GM21423 (cell line): ENCODE data around the gene ZNF497.
"Not testable (repeated sequence)": the region's sequence is repeated elsewhere in the genome, so short reads cannot be mapped to it uniquely, and the experiment has no call there.

Source experiments
- ATAC-seq: cut with Tn5 transposase; IDR thresholded peaks from one replicate; pipeline ENCODE4 v1.9.1; 2021; ENCODE audit warnings: mild to moderate bottlenecking, moderate library complexity; ENCODE audit not compliant: unreplicated experiment

The ZNF497 gene

DNA sequence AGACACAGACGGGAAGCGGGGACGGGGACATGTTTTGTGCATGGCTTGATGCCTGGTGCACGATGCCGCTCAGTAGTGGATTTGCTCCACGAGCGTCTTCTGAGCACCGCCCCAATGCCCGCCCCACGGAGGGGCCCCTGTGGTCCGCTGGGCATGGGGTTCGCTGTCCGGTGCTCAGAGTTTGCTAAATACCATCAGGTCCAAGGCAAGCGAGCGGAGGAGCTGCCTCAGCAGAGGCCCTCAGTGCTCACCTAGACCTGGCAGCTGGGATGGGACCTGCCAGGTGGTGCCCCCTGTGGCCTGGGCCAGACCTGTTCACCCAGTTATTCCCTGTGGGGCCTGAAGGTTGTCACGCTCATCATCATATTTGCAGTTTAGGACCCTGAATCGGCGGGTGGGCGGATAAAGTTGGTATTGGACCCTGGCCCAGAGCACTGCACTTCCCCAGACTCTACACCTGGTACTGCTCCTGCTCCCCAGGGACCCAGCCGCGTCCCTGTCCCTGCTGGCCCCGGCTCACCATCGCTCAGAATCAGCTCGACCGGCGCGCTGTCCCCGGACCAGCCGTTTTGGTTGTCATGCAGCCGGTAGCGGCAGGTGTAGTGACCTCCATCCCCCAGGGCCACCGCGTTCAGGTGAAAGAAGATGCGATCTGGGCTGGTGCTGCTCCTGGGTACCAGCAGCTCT, 11.5 kb downstream of the ZNF497 start:
- no peak for ATAC-seq

DNA sequence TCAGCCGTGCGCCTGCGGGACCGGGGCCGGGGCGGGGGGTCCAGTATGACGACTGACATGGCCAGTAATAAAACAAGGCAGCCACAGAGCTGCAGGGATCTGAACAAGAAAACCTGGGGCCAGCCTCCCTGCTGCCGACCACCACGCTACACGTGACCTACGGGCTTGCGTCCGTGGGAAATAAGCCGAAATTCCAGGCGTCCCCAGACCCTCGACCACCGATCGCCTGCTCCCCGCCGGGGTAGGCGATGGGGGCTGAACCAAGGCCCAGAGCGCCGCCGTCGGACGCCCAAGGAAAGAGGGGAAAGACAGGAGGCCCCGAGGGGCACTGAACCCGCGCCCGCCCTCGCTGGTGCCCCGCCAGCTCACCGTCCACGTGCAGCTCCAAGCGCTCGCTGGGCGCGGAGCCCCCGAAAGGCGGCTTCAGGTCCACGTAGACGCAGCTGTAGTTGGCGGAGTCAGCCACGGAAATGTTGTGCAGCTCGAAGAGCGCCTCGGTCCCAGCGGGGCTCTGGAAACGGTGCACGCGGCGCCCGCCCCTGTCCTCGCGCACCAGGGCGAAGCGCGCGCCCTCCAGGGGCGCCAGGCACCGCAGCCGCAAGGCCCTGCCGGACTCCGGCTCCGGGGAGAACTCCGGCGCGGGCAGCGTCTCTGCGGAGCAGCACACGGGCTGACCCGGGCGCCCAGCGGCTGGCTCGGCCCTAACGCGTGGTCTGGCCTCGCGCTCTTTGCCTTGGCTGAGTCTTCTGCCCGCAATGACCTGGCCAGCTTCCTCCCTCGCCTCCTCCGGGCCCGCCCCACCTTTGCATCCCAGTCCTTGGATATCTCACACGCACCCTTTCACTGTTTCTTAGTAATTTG, 12.3 kb downstream of the ZNF497 start:
- ATAC-seq = no peak

DNA sequence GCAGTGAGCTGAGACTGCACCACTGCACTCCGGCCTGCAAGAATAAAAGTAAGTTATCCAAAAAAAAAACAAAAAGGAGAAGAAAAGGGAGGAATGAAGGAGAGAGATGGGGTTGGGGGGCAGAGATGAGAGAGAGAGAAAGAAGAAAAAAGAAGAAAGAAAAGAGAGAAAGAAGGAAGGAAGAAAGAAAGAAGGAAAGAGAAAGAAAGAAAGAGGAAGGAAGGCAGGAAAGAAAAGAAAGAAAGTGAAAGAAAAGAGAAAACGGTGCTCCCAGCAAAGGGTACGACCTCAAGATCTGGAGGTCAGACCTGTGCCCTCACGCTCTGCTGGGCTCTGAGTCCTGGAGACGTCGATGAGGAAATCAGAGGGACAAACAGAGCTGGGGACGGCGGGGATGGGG, 13.0 kb downstream of the ZNF497 start:
- ATAC-seq = no peak

DNA sequence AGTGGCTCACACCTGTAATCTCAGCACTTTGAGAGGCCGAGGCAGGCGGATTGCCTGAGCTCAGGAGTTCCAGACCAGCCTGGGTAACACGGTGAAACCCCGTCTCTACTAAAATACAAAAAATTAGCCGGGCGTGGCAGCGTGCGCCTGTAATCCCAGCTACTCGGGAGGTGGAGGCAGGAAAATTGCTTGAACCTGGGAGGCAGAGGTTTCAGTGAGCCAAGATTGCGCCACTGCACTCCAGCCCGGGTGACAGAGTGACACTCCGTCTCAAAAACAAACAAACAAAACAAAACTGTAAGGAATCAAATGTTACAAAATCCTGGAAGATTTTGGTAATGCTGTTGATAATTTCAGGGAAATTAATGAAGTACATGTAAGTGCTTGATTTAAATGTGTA, 14.5 kb downstream of the ZNF497 start:
- ATAC-seq = not testable (repeated sequence)

DNA sequence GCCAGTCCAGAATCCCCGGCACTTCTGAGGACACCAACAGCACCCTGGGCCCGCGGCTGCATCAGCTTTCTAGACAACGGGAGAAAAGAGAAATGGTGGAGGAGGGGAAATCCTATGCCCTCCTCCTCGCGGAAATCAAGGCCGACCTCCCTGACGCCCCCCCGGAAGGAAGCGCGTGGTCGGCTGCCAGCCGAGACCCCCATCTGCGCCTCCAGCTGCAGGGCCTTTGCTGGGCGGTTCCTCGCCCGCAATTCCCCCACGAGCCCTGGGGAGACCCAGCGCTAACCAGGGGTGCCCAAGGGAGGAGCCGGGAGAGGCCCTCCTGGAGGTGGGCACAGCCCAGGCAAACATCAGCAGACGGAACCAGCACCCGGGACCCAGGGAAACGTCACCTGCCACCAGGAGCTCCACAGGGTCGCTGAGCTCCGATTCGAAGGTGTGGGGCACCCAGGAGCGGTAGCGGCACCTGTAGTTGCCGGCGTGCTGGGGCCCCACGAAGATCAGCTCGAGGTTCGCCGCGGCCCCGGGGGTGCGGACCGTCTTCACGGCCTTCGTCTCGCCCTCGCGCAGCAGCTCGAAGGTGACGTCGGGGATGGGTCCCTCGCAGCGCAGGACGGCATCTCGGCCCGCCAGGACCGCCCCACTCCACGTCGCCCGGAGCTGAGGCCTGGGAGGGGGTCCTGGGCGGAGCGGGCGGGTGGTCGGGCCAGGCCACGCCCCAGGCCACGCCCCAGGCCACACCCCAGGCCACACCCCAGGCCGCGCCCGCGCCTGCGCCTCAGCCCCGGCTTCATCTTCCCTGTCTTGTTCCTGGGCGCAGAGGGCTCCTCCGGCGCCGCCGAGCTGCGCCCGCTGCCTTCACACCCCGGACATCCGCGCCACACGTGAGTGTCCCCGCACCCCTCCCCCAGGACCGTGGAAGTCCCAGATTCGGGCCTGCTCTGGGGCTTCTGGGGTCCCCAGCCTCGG, 15.3 kb downstream of the ZNF497 start:
- ATAC-seq = peak; percentile 89

DNA sequence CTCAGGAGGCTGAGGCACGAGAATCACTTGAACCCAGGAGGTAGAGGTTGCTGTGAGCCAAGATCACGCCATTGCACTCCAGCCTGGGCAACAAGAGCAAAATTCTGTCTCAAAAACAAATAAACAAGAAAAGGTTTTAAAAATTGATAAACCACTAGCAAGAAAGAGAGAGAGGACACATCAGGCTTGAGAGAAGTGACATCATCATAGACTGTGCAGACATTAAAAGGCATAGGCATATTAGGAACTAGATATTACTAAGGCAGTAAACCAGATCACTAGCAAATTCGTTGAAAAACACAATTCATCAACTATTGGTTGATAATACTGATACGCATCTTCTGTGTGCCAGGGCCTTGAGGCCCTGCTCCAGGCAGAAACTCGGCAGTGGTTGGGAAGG, 17.0 kb downstream of the ZNF497 start:
- ATAC-seq = no peak

DNA sequence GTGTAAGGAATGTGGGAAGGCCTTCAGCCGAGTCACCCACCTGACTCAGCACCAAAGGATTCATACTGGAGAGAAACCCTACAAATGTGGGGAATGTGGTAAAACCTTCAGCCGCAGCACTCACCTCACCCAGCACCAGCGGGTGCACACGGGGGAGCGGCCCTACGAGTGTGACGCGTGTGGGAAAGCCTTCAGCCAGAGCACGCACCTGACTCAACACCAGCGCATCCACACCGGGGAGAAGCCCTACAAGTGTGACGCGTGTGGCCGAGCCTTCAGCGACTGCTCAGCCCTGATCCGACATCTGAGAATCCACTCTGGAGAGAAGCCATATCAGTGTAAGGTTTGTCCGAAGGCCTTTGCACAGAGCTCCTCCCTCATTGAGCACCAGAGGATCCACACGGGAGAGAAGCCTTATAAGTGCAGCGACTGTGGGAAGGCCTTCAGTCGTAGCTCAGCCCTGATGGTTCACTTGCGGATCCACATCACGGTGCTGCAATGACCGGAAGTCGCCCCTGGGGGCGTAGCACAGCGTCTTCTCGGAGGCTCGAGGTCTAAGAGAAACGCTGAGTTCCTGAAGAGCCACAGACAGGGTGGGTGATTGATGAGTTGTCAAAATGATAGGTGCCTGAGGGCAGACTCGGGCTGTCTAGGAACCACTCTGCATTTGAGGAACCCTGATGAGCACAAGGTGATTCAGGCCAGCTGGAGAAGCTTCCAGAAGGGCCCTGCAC, 23.6 kb downstream of the ZNF497 start:
- ATAC-seq = no peak

DNA sequence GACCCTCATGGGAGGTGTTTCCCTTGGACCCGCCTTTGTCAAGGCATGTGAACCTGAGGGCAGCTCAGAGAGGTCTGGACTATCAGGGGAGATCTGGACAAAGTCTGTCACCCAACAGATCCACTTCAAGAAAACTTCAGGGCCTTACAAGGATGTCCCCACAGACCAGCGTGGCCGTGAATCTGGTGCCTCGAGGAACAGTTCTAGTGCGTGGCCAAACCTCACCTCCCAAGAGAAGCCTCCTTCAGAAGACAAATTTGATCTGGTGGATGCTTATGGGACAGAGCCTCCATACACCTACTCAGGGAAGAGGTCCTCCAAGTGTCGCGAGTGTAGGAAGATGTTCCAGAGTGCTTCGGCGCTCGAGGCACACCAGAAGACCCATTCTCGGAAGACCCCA, 24.2 kb downstream of the ZNF497 start:
- no peak for ATAC-seq

DNA sequence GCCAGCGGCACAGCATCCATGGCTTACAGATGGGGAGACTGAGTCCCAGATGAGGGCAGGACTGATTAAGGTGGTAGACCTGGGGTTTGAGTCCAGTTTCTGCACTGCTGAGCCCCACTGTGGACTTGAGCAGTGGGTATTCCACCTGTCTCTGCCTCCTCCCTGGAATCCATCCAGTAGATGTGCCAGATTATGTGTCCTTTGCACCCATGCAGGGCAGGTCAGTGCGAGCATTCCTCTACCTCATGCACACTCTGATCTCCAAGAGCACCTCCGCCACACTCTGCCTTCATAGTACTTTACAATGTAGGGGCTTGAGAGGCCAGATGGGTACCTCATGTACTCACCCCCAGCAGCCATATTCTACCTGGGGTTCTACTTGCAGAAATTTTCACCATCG, 25.7 kb downstream of the ZNF497 start:
- no peak for ATAC-seq

DNA sequence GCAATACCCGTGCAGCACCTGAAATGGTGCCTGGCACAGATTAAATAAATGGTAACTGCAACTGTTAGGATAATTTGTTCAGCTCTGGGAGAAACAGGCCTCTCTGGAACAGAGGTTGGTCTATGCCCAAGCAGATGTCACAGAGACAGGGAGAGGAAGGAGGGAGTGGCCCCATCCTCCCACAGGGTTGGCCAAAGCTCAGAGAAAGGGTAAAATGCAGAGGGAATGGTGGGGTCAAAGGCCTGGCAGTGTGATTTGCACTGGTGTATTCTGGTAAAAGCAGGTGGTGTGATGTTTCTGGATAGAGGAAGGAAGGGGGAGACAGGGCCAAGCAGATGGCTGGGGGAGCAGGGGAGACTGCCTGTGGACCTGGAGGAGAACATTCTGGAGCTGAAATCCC, 26.3 kb downstream of the ZNF497 start:
- ATAC-seq = no peak

DNA sequence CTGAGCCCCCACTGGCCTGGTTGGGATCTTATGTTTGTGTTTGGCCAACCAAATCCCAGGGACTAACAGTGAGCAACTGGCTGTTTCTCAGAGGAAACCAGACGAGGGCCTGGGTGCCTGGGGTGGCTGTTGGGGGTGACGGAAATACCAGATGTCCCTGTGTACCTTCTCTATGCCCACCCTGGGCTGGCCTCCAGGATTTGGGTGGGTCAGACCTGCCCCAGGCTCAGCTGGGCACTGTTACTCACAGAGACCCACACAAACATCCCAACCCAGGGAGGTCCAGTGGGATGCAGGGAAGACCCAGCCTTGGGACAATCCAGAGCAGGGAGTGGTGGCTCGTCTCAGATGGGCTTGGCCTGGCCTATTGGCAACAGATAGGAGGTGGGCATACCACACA, 26.9 kb downstream of the ZNF497 start:
- no peak for ATAC-seq

DNA sequence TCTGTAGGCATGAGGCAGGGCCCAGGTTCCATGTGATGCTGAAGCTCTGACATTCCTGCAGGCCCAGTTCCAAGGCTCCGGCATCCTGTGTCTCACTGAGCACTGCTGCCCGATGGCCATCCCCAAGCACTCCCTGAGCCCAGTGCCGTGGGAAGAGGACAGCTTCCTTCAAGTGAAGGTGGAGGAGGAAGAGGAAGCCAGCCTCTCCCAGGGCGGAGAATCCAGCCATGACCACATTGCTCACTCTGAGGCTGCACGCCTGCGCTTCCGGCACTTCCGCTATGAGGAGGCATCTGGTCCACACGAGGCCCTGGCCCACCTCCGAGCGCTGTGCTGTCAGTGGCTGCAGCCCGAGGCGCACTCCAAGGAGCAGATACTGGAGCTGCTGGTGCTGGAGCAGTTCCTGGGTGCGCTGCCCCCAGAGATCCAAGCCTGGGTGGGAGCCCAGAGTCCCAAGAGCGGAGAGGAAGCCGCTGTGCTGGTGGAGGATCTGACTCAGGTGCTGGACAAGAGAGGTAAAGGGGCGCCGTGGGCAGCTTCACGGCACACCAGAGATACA, 27.8 kb downstream of the ZNF497 start:
- ATAC-seq = no peak

DNA sequence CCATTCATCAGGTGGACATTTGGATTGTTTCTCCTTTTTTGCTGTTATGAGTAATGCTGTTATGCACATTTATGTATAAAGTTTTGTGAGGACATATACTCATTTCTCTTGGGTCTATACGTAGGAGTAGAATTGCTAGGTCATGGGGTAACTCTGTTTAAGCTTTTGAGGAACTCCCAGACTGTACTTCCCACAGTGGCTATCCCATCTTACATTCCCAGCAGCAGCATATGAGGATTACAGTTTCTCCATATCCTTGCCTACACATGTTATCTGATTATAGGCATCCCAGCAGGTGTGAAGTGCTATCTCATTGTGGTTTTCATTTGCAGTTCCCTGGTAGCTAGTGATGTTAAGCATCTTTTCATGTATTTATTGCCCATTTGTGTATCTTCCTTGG, 29.9 kb downstream of the ZNF497 start:
- no peak for ATAC-seq

DNA sequence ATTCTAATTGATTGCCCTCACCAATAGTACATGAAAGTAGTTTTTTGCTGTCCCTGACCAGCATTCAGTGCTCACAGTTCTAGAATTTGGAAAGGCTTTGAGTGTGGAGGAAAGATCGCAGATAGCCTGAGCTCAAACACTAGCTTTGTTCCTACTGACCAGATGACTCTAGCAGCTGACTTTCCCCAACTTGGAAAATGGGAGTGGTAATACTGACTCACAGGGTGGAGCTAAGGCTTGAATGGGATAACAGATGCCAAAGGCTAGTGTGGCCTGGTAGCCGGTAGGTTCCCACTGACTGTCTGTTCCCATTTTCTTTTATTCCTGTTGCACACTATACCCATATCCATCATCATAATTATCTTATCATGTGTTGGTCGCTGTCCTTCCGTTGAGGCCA, 32.1 kb downstream of the ZNF497 start:
- ATAC-seq = no peak

DNA sequence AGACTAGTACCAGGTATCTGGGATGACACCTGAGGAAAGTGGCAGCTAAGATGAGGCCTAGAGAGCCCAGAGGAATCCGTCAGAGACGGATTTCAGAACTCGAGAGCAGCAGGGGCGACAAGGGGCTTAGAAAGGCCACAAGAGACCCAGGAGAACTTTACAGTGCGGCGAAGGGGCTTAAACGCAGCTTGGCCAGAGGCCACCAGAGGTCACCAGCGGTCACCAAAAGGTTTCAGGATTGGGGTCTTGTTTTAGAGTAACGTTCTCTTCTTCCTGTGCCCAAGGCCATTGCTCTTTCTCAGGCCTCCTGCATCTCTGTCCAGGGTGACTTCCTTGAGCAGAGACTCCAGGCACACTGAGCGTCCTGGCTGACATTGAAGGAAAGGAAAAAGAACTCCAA, 33.6 kb downstream of the ZNF497 start:
- no peak for ATAC-seq

DNA sequence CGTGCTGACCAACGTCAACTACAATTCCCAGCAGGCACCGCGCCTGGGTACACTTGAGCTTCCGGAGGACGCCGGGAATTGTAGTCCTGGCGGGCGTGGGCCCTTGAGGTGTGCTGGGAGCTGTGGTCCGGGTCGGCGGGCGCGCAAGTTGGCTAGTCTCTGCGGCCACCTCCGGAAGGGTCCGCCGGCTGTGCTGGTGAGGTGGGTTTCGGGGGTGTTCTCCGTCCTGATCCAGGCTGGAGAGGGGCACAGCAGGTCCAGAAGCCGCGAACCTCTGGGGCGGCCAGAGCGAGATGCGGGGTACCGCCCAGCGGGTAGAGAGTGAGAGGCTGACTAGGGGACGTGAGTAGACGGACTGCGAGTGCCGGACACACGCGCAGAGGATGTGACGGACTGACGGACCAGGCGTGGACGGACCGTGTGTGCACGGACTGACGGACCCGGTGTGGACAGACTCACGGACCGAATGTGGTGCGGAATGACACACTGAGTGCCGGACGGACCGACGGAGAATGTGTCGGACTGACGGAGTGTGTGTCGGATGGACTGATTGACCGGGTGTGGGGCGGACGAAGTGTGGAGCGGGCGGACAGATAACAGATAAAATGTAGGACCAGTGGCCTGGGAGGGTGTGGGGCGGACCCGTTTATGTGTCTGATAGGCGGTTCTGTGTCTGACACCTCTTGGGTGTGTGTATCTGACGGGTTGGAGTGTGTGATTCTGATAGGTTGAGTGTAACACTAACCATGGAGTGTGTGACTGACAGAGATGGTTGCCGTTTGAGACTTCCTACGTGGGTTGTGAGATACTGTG, 35.4 kb downstream of the ZNF497 start, which contains the start of gene ZSCAN22:
Gene ZSCAN22 (plus strand): TSS at position 81 of the 813 bp plus-strand sequence. CDS start 7,809 bp downstream, outside the sequence.
- peak; percentile 90 for ATAC-seq

DNA sequence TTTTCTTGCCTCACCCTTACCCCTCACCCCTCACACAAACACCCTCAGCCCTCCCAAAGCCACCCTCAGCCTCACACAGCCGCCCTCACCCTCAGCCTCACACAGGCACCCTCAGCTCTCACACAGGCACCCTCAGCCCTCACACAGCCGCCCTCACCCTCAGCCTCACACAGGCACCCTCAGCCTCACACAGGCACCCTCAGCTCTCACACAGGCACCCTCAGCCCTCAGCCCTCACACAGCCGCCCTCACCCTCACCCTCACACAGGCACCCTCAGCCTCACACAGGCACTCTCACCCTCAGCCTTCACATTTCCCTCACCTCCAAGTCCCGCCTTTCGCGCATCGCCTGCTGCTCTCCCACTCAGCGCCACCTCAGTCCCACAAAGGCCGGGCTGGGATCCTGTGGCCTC, 36.0 kb downstream of the ZNF497 start:
- ATAC-seq = no peak

DNA sequence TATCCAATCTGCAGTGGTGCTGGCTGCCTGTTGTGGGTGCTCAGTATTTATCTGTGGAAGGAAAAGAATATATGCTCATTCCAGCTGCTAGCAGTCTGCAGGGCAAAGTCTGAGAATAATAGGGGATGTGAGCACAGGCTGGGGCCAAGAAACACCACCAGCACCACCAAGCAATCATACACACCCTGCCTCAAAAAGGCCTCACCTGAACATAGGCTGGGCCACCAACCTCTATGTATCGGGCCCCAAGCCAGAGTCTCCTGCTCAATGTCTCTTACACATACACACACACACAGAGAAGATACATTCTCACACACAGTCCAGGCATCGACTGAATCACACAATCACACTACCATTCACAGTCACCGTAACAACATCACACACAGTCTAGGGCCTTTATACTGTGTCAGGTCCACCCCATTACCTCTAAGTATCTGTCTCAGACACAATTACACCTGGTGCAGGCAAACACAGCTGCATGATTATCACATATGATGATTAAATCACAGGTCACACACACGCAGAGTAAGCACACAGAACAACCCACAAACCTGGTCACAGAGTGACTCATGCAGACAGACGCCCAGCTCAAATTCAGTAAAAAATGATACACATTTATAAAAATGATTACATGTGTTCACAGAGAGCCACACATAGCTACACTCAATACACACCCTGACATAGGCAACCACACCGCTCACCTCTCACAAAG, 37.1 kb downstream of the ZNF497 start:
- no peak for ATAC-seq

DNA sequence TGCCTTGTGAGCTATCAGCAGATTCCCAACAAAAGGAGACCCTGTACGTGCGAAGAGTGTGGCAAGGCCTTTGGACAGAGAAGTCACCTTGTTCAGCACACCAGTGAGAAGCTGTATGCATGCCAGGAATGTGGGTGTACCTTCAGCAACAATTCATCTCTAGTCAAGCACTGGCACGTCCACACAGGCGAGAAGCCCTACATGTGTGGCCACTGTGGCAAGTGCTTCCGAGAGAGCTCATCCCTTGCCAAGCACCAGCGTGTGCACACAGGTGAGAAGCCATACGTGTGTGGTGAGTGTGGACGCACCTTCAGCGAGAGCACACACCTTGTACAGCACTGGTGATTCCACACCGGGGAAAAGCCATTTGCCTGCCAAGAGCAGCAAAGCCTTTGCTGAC, 43.3 kb downstream of the ZNF497 start:
- no peak for ATAC-seq
